ENCODE results near the gene KRTCAP2. TPM values are rescaled to one million over a fixed set of nuclear protein-coding genes. Genes with fewer than 3 reads are reported as not detected.
"Not testable (repeated sequence)": the region's sequence is repeated elsewhere in the genome, so short reads cannot be mapped to it uniquely, and the experiment has no call there.

Gene KRTCAP2
- total RNA-seq (2021) (162 and 179 TPM in 2 replicates), Bru-seq, nascent RNA (percentile 78 among the genes with signal in this experiment), BruChase-seq, experiment 1, labeled RNA remaining after a 2-hour chase (percentile 69 among the genes with signal in this experiment), BruChase-seq, experiment 2, labeled RNA remaining after a 6-hour chase (percentile 96 among the genes with signal in this experiment)
- long read RNA-seq, transcript KRTCAP2-206 (4 exons, 785 nt), result minor isoform, 9 of 105 reads
- long read RNA-seq, transcript KRTCAP2-201 (5 exons, 552 nt), result major isoform, 92 of 105 reads
- long read RNA-seq, partial matches to known transcripts, result 0 of 105 reads
- long read RNA-seq, other reads (novel, unspliced or antisense), result 1 of 105 reads

- POLR2A ChIA-PET (ENCODE audit: low non-redundant PET), result no interaction called here
- intact Hi-C loops (cut with micrococcal nuclease; ENCODE audit: unreplicated experiment), result loop anchor here (10.0 kb wide), 2 partner anchors 152 to 422 kb away; partner anchors contain the start of gene RUSC1
Observed at GRCh38 chr1:155172732-155173477, at the start of gene KRTCAP2. Gene KRTCAP2 (minus strand): TSS chr1:155173304. CDS start chr1:155173224, 80 bp downstream.

GRCh38 chr1:155220211-155220965 is 47.3 kb upstream of the KRTCAP2 start:
- H3K27me3 ChIP-seq (replicated peaks; ENCODE audit: insufficient read depth, low read depth, low read length, poor library complexity); H3K36me3 ChIP-seq (ENCODE audit: insufficient read depth, low read length, poor library complexity, severe bottlenecking); H3K27ac ChIP-seq (ENCODE audit: low read depth, low read length, poor library complexity, severe bottlenecking); BruUV-seq (replicated peaks); intact Hi-C loops (cut with micrococcal nuclease; ENCODE audit: unreplicated experiment); H3K9me3 ChIP-seq (ENCODE audit: low read depth, low read length, poor library complexity, severe bottlenecking); DNase-seq (ENCODE audit: low spot score); H3K4me3 ChIP-seq (ENCODE audit: low read depth, low read length, poor library complexity, severe bottlenecking): not testable (repeated sequence)
- CTCF ChIA-PET, result interaction anchor here (0.7 to 1.3 kb wide), 2 partner anchors 103 to 159 kb away, joined by 3 read pairs; no protein-coding TSS in a partner anchor
- peaks cover 11% of the 10 kb centered on the region for H3K4me1 ChIP-seq (ENCODE audit: insufficient read depth, low read length, poor library complexity, severe bottlenecking)
- POLR2A ChIA-PET (ENCODE audit: low non-redundant PET), result interaction anchor here (0.8 kb wide), 1 partner anchor 12 kb away, joined by 3 read pairs; no protein-coding TSS in a partner anchor

More at GRCh38 chr1:155172732-155173477, at the start of gene KRTCAP2:
- Histone ChIP-seq H3K9me3 (ENCODE audit: low read depth, low read length, poor library complexity, severe bottlenecking) (no peaks in the 10 kb centered on the region), H3K4me1 (ENCODE audit: insufficient read depth, low read length, poor library complexity, severe bottlenecking) (peaks cover 24% of the 10 kb centered on the region), H3K36me3 (ENCODE audit: insufficient read depth, low read length, poor library complexity, severe bottlenecking) (peaks cover 11% of the 10 kb centered on the region), H3K27me3 (replicated peaks; ENCODE audit: insufficient read depth, low read depth, low read length, poor library complexity) (no peaks in the 10 kb centered on the region), H3K4me3 (ENCODE audit: low read depth, low read length, poor library complexity, severe bottlenecking) (peak within 1 kb of the TSS; percentile 86), H3K27ac (ENCODE audit: low read depth, low read length, poor library complexity, severe bottlenecking) (peak within 1 kb of the TSS; percentile 90)
- DNase-seq (ENCODE audit: low spot score), result peak; percentile 97
- CTCF ChIA-PET, result interaction anchor here (0.5 to 3.9 kb wide), 12 partner anchors 8 to 772 kb away, joined by 3 to 45 read pairs (median 3); no protein-coding TSS in a partner anchor
- no peak for TF ChIP-seq EZH2 (IDR thresholded peaks at IDR 0.05; ENCODE audit: borderline replicate concordance, low read depth, low read length, poor library complexity, severe bottlenecking)
- TF ChIP-seq CTCF (conservative IDR thresholded peaks at IDR 0.05; ENCODE audit: low read depth, low read length), result peak; percentile 99
- TSS peak; percentile 69 for BruUV-seq (replicated peaks)

- intact Hi-C loops (cut with micrococcal nuclease; ENCODE audit: unreplicated experiment), result no loop called here
- no peak overlapping the region for H3K4me3 ChIP-seq (ENCODE audit: low read depth, low read length, poor library complexity, severe bottlenecking)
- no peaks in the 10 kb centered on the region for H3K36me3 ChIP-seq (ENCODE audit: insufficient read depth, low read length, poor library complexity, severe bottlenecking)
- no peaks in the 10 kb centered on the region for H3K27me3 ChIP-seq (replicated peaks; ENCODE audit: insufficient read depth, low read depth, low read length, poor library complexity)
- H3K4me1 ChIP-seq (ENCODE audit: insufficient read depth, low read length, poor library complexity, severe bottlenecking), result peaks cover 6% of the 10 kb centered on the region
- no peak overlapping the region for H3K27ac ChIP-seq (ENCODE audit: low read depth, low read length, poor library complexity, severe bottlenecking)
- BruUV-seq (replicated peaks), result no TSS peak
- ChIA-PET CTCF (no interaction called here), POLR2A (ENCODE audit: low non-redundant PET) (no interaction called here)
- H3K9me3 ChIP-seq (ENCODE audit: low read depth, low read length, poor library complexity, severe bottlenecking), result no peaks in the 10 kb centered on the region
- TF ChIP-seq EZH2 (IDR thresholded peaks at IDR 0.05; ENCODE audit: borderline replicate concordance, low read depth, low read length, poor library complexity, severe bottlenecking), result no peak
- TF ChIP-seq CTCF (conservative IDR thresholded peaks at IDR 0.05; ENCODE audit: low read depth, low read length), result no peak
- DNase-seq (ENCODE audit: low spot score), result no peak
Observed at GRCh38 chr1:155219592-155220031, 46.5 kb upstream of the KRTCAP2 start.

Data from A673 (cell line).